ENCODE data around the gene DDX41.

DDX41 gene

DNA sequence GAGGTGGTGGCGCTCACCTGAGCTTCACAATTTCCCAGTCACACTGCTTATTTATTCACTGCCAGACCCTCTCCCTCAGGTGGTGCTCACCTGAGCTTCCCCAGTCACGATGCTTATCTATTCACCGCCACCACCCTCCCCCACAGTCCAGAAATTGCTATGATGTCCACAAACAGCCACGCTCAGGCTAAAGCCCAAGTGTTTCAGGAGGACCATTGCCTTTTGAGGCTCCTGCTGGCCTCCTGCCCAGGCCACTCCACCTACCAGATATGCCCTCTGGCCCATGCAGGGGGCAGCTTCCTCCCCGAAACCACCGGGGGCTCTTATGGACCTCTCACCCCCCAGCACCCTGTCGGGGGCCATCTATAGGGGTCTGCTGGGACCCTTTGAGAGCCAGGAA is 23.9 kb downstream of the DDX41 start:
- Histone ChIP-seq H3K9ac (ENCODE audit: low read depth, low read length, poor library complexity, severe bottlenecking) (no peak overlapping the region), H3K79me2 (ENCODE audit: insufficient read depth, low read length) (peaks cover 36% of the 10 kb centered on the region; the same call in 1 of the 2 replicates), H2AFZ (ENCODE audit: low read length) (no peak overlapping the region), H3K27me3 (ENCODE audit: insufficient read depth, low read length, poor library complexity, severe bottlenecking) (no peaks in the 10 kb centered on the region), H3K4me3 (ENCODE audit: low read length, poor library complexity, severe bottlenecking) (no peak overlapping the region), H3F3A (ENCODE audit: low read depth) (no peaks in the 10 kb centered on the region), H3K4me1 (ENCODE audit: insufficient read depth, low read length, poor library complexity, severe bottlenecking) (peaks cover 5% of the 10 kb centered on the region), H3K9me3 (ENCODE audit: insufficient read depth, low read depth, low read length) (no peaks in the 10 kb centered on the region), H3K36me3 (ENCODE audit: insufficient read depth, low read length) (no peaks in the 10 kb centered on the region; the same call in 1 of the 2 replicates), H3K4me2 (ENCODE audit: low read depth, low read length, poor library complexity, severe bottlenecking) (no peak overlapping the region), H4K20me1 (ENCODE audit: insufficient read depth, low read length, poor library complexity, severe bottlenecking) (peaks cover 13% of the 10 kb centered on the region), H3K9me2 (replicated peaks; ENCODE audit: low read depth, low read length) (no peaks in the 10 kb centered on the region)
- TF ChIP-seq, protein P1, sequence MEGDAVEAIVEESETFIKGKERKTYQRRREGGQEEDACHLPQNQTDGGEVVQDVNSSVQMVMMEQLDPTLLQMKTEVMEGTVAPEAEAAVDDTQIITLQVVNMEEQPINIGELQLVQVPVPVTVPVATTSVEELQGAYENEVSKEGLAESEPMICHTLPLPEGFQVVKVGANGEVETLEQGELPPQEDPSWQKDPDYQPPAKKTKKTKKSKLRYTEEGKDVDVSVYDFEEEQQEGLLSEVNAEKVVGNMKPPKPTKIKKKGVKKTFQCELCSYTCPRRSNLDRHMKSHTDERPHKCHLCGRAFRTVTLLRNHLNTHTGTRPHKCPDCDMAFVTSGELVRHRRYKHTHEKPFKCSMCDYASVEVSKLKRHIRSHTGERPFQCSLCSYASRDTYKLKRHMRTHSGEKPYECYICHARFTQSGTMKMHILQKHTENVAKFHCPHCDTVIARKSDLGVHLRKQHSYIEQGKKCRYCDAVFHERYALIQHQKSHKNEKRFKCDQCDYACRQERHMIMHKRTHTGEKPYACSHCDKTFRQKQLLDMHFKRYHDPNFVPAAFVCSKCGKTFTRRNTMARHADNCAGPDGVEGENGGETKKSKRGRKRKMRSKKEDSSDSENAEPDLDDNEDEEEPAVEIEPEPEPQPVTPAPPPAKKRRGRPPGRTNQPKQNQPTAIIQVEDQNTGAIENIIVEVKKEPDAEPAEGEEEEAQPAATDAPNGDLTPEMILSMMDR (conservative IDR thresholded peaks at IDR 0.05; ENCODE audit: low read length): no peak
- no peak for TF ChIP-seq EZH2phosphoT487 (IDR thresholded peaks at IDR 0.05; ENCODE audit: borderline replicate concordance)

DNA sequence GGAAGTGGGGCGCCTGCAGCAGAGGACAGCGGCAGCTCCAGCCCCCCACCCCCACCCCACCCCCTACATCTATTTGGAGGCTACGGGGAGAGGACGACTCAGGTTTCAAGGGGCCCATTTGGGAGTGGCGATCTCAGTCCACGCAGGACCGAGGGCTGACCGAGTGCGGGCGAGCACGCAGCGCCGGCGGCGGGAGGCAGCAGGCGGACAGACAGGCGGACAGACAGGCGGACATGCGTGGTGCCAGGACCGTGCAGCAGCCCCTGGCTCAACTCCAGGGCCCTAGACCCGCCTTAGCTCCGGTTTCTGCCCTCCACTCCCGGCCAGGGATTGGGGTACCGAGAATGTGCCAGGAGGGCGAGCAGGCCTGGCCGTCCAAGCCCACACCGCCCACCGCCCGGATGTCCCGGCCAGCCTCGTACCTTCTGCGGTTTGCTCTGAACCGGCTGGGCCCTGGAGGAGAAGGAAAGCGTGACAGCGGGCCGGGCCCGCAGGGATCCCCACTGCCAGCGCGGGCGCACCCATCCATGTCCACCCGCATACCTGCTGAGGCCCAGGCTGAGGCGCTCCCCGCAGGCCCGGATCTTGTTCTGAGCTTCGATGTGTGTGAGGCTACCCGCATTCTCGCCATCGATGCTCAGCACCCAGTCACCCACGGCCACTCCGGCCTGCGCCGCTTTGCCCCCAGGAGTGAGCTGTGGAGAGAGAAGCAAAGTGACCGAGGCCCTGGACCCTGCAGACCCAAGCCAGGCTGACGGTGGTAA is 24.6 kb downstream of the DDX41 start:
- Histone ChIP-seq H3K79me2 (ENCODE audit: insufficient read depth, low read length) (peaks cover 36% of the 10 kb centered on the region; the same call in 1 of the 2 replicates), H3K4me2 (ENCODE audit: low read depth, low read length, poor library complexity, severe bottlenecking) (no peak overlapping the region)

DNA sequence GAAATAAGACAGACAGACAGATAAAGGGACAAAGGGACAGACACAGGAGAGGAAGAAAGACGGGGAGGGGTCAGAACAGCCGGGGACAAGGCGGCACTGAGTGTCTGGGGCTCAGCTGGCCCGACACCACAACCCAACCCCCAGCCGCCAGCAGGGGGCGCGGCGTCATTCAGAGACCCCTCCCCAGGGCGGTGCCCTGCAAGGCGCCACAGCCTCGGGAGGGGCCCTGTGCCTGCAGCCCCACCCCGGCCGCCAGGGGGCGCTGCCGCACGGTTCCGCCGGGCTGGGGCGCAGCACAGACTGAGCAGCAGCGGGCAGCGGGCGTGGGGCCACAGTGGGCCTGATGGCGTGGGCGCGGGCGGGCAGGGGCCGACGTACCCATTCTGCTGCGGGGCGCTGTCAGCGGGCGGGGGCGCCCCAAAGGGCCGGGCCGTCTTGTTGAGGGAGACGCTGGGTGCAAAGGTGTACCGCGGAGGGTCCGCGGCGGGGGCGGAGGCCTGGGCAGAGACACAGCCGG is 25.3 kb downstream of the DDX41 start:
- Histone ChIP-seq H3F3A (ENCODE audit: low read depth) (no peaks in the 10 kb centered on the region), H3K27me3 (ENCODE audit: insufficient read depth, low read length, poor library complexity, severe bottlenecking) (no peaks in the 10 kb centered on the region), H3K9me2 (replicated peaks; ENCODE audit: low read depth, low read length) (no peaks in the 10 kb centered on the region), H3K4me3 (ENCODE audit: low read length, poor library complexity, severe bottlenecking) (no peak overlapping the region), H3K9me3 (ENCODE audit: insufficient read depth, low read depth, low read length) (no peaks in the 10 kb centered on the region), H3K79me2 (ENCODE audit: insufficient read depth, low read length) (peaks cover 33% of the 10 kb centered on the region; the same call in 1 of the 2 replicates), H3K9ac (ENCODE audit: low read depth, low read length, poor library complexity, severe bottlenecking) (no peak overlapping the region), H2AFZ (ENCODE audit: low read length) (no peak overlapping the region), H3K36me3 (ENCODE audit: insufficient read depth, low read length) (peaks cover 4% of the 10 kb centered on the region; the same call in 1 of the 2 replicates), H4K20me1 (ENCODE audit: insufficient read depth, low read length, poor library complexity, severe bottlenecking) (peaks cover 13% of the 10 kb centered on the region), H3K4me1 (ENCODE audit: insufficient read depth, low read length, poor library complexity, severe bottlenecking) (peaks cover 5% of the 10 kb centered on the region), H3K4me2 (ENCODE audit: low read depth, low read length, poor library complexity, severe bottlenecking) (no peak overlapping the region)
- TF ChIP-seq, protein P1 (conservative IDR thresholded peaks at IDR 0.05; ENCODE audit: low read length): peak; percentile 23; the same call in 1 of the 2 replicates
- no peak for TF ChIP-seq EZH2phosphoT487 (IDR thresholded peaks at IDR 0.05; ENCODE audit: borderline replicate concordance)

More for the DNA sequence above, 24.6 kb downstream of the DDX41 start:
- H3K9ac ChIP-seq (ENCODE audit: low read depth, low read length, poor library complexity, severe bottlenecking): no peak overlapping the region
- no peak overlapping the region for H2AFZ ChIP-seq (ENCODE audit: low read length)
- no peaks in the 10 kb centered on the region for H3F3A ChIP-seq (ENCODE audit: low read depth)
- TF ChIP-seq, protein P1 (conservative IDR thresholded peaks at IDR 0.05; ENCODE audit: low read length): no peak
- TF ChIP-seq EZH2phosphoT487 (IDR thresholded peaks at IDR 0.05; ENCODE audit: borderline replicate concordance): no peak
- H3K9me3 ChIP-seq (ENCODE audit: insufficient read depth, low read depth, low read length): no peaks in the 10 kb centered on the region
- peaks cover 5% of the 10 kb centered on the region for H3K4me1 ChIP-seq (ENCODE audit: insufficient read depth, low read length, poor library complexity, severe bottlenecking)
- no peak overlapping the region for H3K4me3 ChIP-seq (ENCODE audit: low read length, poor library complexity, severe bottlenecking)
- H3K27me3 ChIP-seq (ENCODE audit: insufficient read depth, low read length, poor library complexity, severe bottlenecking): no peaks in the 10 kb centered on the region
- H4K20me1 ChIP-seq (ENCODE audit: insufficient read depth, low read length, poor library complexity, severe bottlenecking): peaks cover 13% of the 10 kb centered on the region
- no peaks in the 10 kb centered on the region for H3K9me2 ChIP-seq (replicated peaks; ENCODE audit: low read depth, low read length)
- H3K36me3 ChIP-seq (ENCODE audit: insufficient read depth, low read length): peaks cover 2% of the 10 kb centered on the region; the same call in 1 of the 2 replicates
